C4-2B (cell line): ENCODE measurements around the gene PRSS33.

Experiments used
- H3K27ac ChIP-seq: fragments of 450-650 bp; 2 replicates; pipeline ENCODE4 v1.5.1; 2017
- ZFX ChIP-seq: fragments of 450-650 bp; IDR thresholded peaks from 2 replicates; pipeline ENCODE4 v1.6.1; 2017
- TF ChIP-seq, protein P1 (sequence below): fragments of 450-650 bp; conservative IDR thresholded peaks from 2 replicates; pipeline ENCODE4 v1.5.1; 2017; ENCODE audit warnings: mild to moderate bottlenecking

Gene PRSS33

GRCh38 chr16:2814551-2815298, 27.4 kb upstream of the PRSS33 start:
- no peak overlapping the region for H3K27ac ChIP-seq
- no peak for TF ChIP-seq ZFX
- TF ChIP-seq, protein P1, sequence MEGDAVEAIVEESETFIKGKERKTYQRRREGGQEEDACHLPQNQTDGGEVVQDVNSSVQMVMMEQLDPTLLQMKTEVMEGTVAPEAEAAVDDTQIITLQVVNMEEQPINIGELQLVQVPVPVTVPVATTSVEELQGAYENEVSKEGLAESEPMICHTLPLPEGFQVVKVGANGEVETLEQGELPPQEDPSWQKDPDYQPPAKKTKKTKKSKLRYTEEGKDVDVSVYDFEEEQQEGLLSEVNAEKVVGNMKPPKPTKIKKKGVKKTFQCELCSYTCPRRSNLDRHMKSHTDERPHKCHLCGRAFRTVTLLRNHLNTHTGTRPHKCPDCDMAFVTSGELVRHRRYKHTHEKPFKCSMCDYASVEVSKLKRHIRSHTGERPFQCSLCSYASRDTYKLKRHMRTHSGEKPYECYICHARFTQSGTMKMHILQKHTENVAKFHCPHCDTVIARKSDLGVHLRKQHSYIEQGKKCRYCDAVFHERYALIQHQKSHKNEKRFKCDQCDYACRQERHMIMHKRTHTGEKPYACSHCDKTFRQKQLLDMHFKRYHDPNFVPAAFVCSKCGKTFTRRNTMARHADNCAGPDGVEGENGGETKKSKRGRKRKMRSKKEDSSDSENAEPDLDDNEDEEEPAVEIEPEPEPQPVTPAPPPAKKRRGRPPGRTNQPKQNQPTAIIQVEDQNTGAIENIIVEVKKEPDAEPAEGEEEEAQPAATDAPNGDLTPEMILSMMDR = no peak

DNA sequence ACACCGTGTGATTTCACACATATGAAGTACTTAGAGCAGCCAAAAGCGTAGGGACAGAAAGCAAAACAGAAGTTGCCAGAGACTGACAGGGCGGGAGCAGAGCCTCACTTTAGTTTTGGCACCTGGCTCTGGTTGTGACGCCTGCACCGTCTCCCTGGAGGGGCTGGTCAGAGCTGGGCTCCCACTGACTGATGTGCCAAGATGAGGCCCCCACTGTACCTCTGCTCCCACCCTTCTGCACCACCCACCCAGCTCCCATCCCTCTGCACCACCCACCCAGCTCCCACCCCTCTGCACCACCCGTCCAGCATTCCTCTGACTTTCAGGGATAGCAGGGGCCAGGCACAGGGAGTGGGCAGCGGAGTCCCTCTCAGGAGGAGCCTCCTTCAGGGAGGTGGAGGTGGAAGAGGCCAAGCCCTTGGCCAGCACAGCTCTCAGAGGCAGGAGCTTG, 26.4 kb upstream of the PRSS33 start:
- TF ChIP-seq ZFX = no peak
- TF ChIP-seq, protein P1 = no peak
- H3K27ac ChIP-seq = no peak overlapping the region

- no peak overlapping the region for H3K27ac ChIP-seq
Measured at GRCh38 chr16:2811703-2812471, 24.5 kb upstream of the PRSS33 start.

GRCh38 chr16:2810651-2811050, 23.3 kb upstream of the PRSS33 start:
- no peak for TF ChIP-seq ZFX
- TF ChIP-seq, protein P1 = no peak
- no peak overlapping the region for H3K27ac ChIP-seq

More at GRCh38 chr16:2811703-2812471, 24.5 kb upstream of the PRSS33 start:
- TF ChIP-seq, protein P1 = no peak
- no peak for TF ChIP-seq ZFX

DNA sequence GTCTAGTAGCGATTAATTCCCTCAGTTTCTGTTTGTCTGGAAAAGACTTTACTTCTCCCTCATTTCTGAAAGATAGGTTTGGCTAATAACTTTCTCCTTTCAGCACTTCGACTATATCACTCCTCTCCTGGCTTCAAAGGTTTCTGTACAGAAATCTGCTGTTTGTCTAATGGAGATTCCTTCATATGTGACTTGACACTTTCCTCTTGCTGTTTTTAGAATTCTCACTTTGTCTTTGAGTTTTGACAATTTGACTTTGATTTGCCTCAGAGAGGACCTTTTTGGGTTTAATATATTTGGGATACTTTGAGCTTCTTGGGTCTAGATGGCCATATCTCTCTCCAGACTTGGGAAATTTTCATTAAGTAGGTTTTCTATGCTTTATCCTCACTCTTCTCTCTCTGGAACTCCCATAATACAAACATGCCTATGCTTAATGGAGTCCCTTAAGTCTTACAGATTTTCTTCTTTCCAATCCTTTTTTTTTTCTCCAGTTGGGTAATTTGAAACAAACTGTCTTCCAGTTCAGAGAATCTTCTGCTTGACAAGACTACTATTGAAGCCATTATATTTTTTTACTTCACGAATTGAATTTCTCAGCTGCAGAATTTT, 21.9 kb upstream of the PRSS33 start:
- H3K27ac ChIP-seq = no peak overlapping the region
- TF ChIP-seq ZFX = no peak
- TF ChIP-seq, protein P1 = no peak

GRCh38 chr16:2808181-2808580, 20.8 kb upstream of the PRSS33 start:
- TF ChIP-seq ZFX = no peak
- TF ChIP-seq, protein P1 = no peak

GRCh38 chr16:2806286-2806685, 18.9 kb upstream of the PRSS33 start:
- no peak for TF ChIP-seq ZFX
- TF ChIP-seq, protein P1 = no peak
- H3K27ac ChIP-seq = no peak overlapping the region

More at GRCh38 chr16:2808181-2808580, 20.8 kb upstream of the PRSS33 start:
- no peak overlapping the region for H3K27ac ChIP-seq
